GM21786 (cell line): ENCODE measurements around the gene ARHGEF28.
A peak's percentile ranks its signal among the peaks of the same experiment; 100 is the strongest.

ENCODE experiments used
- ATAC-seq: cut with Tn5 transposase; IDR thresholded peaks from one replicate; pipeline ENCODE4 v1.9.1; 2021; ENCODE audit not compliant: unreplicated experiment

The ARHGEF28 gene

GRCh38 chr5:73812457-73812856 is 186.5 kb downstream of the ARHGEF28 start:
- ATAC-seq: no peak

GRCh38 chr5:73812962-73813588 is 187.1 kb downstream of the ARHGEF28 start:
- ATAC-seq: no peak

- ATAC-seq: no peak
These were observed 188.3 kb downstream of the ARHGEF28 start for GRCh38 chr5:73814233-73814846.

- no peak for ATAC-seq
These were observed 189.6 kb downstream of the ARHGEF28 start for GRCh38 chr5:73815631-73816030.

- ATAC-seq: no peak
These were observed 190.8 kb downstream of the ARHGEF28 start for GRCh38 chr5:73816656-73817420.

- ATAC-seq: no peak
These were observed 192.4 kb downstream of the ARHGEF28 start for GRCh38 chr5:73818357-73818756.

GRCh38 chr5:73820326-73820725 is 194.3 kb downstream of the ARHGEF28 start:
- ATAC-seq: no peak

GRCh38 chr5:73821003-73821402 is 195.0 kb downstream of the ARHGEF28 start:
- no peak for ATAC-seq

- no peak for ATAC-seq
These were observed 196.4 kb downstream of the ARHGEF28 start for GRCh38 chr5:73822278-73822988.

GRCh38 chr5:73822989-73823339 is 197.0 kb downstream of the ARHGEF28 start:
- ATAC-seq: no peak

- ATAC-seq: peak; percentile 62
These were observed 197.5 kb downstream of the ARHGEF28 start for GRCh38 chr5:73823508-73823925.

- no peak for ATAC-seq
These were observed 199.2 kb downstream of the ARHGEF28 start for GRCh38 chr5:73825199-73825598.

GRCh38 chr5:73825736-73826135 is 199.7 kb downstream of the ARHGEF28 start:
- no peak for ATAC-seq

- ATAC-seq: no peak
These were observed 200.5 kb downstream of the ARHGEF28 start for GRCh38 chr5:73826301-73827105.

GRCh38 chr5:73827106-73827450 is 201.1 kb downstream of the ARHGEF28 start:
- no peak for ATAC-seq

- no peak for ATAC-seq
These were observed 202.5 kb downstream of the ARHGEF28 start for GRCh38 chr5:73828465-73828864.

GRCh38 chr5:73830646-73831045 is 204.7 kb downstream of the ARHGEF28 start:
- ATAC-seq: no peak

GRCh38 chr5:73831066-73831465 is 205.1 kb downstream of the ARHGEF28 start:
- no peak for ATAC-seq

- ATAC-seq: no peak
These were observed 208.7 kb downstream of the ARHGEF28 start for GRCh38 chr5:73834693-73835092.

GRCh38 chr5:73835726-73836125 is 209.7 kb downstream of the ARHGEF28 start:
- ATAC-seq: no peak

GRCh38 chr5:73836607-73837006 is 210.6 kb downstream of the ARHGEF28 start:
- ATAC-seq: no peak
